GM19025 (cell line): Measurements from ENCODE around the gene DNPH1.

ENCODE experiments used
- ATAC-seq: cut with Tn5 transposase; IDR thresholded peaks from one replicate; pipeline ENCODE4 v1.9.1; 2021; ENCODE audit warnings: mild to moderate bottlenecking, low read depth, moderate library complexity; ENCODE audit not compliant: unreplicated experiment

DNPH1 gene

GRCh38 chr6:43228951-43229802, at the start of gene DNPH1:
Gene DNPH1, minus strand, starts transcription at chr6:43229481. Its CDS starts 25 bp downstream, at chr6:43229456.
- peak; percentile 74 for ATAC-seq

GRCh38 chr6:43278524-43279078, 49.3 kb upstream of the DNPH1 start:
- no peak for ATAC-seq

GRCh38 chr6:43277643-43278523, 48.6 kb upstream of the DNPH1 start:
- ATAC-seq: no peak

- ATAC-seq: no peak
Observed at GRCh38 chr6:43277306-43277642, 48.0 kb upstream of the DNPH1 start.

- ATAC-seq: no peak
Observed at GRCh38 chr6:43276577-43277305, 47.5 kb upstream of the DNPH1 start.

- no peak for ATAC-seq
Observed at GRCh38 chr6:43275801-43276576, 46.7 kb upstream of the DNPH1 start.

GRCh38 chr6:43274916-43275597, 45.8 kb upstream of the DNPH1 start:
- no peak for ATAC-seq

- ATAC-seq: no peak
Observed at GRCh38 chr6:43274127-43274915, 45.0 kb upstream of the DNPH1 start.

GRCh38 chr6:43273707-43274106, 44.4 kb upstream of the DNPH1 start:
- ATAC-seq: no peak

- no peak for ATAC-seq
Observed at GRCh38 chr6:43271944-43272343, 42.7 kb upstream of the DNPH1 start.

- ATAC-seq: no peak
Observed at GRCh38 chr6:43271103-43271815, 42.0 kb upstream of the DNPH1 start.

- no peak for ATAC-seq
Observed at GRCh38 chr6:43269273-43270007, 40.2 kb upstream of the DNPH1 start.

- ATAC-seq: no peak
Observed at GRCh38 chr6:43268782-43269272, 39.5 kb upstream of the DNPH1 start.

GRCh38 chr6:43268355-43268700, 39.0 kb upstream of the DNPH1 start:
- ATAC-seq: no peak

- no peak for ATAC-seq
Observed at GRCh38 chr6:43267619-43268354, 38.5 kb upstream of the DNPH1 start.

GRCh38 chr6:43265564-43265963, 36.3 kb upstream of the DNPH1 start:
- no peak for ATAC-seq
